ENCODE measurements around the gene AGBL1.
"Not testable (repeated sequence)": the region's sequence is repeated elsewhere in the genome, so short reads cannot be mapped to it uniquely, and the experiment has no call there.

The AGBL1 gene

GRCh38 chr15:86121568-86122225 is 42.0 kb downstream of the AGBL1 start:
- Mint-ChIP-seq H3K36me3 (ENCODE audit: low read depth) (no peaks in the 10 kb centered on the region), H3K4me1 (ENCODE audit: low read depth) (no peaks in the 10 kb centered on the region), H3K27me3 (ENCODE audit: low read depth) (no peaks in the 10 kb centered on the region), H3K4me3 (no peak overlapping the region), H3K9me3 (no peaks in the 10 kb centered on the region), H3K27ac (no peak overlapping the region)

DNA sequence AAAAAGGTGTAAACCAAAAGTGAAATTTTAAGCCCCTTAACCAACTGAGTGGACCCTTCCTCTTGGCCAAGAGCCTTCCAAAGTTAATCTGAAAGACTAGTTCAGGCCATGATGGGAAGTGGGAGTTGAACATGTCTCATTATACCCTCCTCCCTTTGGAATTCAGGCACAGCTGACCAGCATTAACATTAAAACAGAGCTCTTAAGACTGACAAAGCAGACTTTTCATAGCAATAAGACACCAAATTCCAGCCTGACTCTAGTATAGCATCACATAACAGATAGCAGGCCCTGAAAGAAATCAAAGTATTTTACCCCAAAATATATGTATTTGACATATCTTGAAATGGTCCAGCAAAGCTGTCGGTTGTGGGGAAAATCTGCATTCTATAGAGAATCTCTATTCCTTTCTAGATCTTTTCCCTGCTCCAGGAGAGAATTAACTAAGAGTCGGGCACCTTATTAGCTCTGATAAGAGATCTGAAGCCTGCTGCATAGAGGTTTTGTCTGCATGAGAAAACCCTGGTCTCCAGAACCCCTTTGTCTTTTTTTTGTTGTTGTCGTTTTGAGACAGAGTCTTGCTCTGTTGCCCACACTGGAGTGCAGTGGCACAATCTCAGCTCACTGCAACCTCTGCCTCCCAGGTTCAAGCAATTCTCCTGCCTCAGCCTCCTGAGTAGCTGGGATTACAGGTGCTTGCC is 43.2 kb downstream of the AGBL1 start:
- not testable (repeated sequence) for H3K4me3 Mint-ChIP-seq; H3K9me3 Mint-ChIP-seq; H3K4me1 Mint-ChIP-seq (ENCODE audit: low read depth); H3K36me3 Mint-ChIP-seq (ENCODE audit: low read depth); H3K27me3 Mint-ChIP-seq (ENCODE audit: low read depth); H3K27ac Mint-ChIP-seq

GRCh38 chr15:86125775-86126174 is 46.1 kb downstream of the AGBL1 start:
- no peak overlapping the region for H3K27ac Mint-ChIP-seq
- H3K27me3 Mint-ChIP-seq (ENCODE audit: low read depth), result no peaks in the 10 kb centered on the region
- H3K36me3 Mint-ChIP-seq (ENCODE audit: low read depth), result no peaks in the 10 kb centered on the region
- no peaks in the 10 kb centered on the region for H3K9me3 Mint-ChIP-seq
- no peaks in the 10 kb centered on the region for H3K4me1 Mint-ChIP-seq (ENCODE audit: low read depth)
- no peak overlapping the region for H3K4me3 Mint-ChIP-seq

DNA sequence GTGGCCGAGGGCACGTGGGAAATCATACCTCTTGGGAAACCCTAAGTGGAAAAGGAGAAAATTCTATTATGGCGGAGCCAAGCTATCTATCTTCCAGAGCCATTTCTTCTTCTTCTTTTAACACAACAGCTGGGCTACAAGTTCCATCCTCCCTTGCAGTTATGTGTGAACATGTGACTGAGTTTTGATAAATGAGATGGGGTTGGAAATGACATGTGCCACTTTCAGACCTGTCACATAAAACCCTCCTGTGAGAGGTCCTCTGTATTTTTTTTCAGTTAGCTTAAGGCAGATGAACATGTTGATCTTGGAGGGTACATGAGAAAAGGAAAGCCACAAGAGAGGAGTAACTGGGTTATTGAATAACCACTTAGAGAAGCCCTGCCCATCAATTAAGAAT is 47.9 kb downstream of the AGBL1 start:
- no peak overlapping the region for H3K4me3 Mint-ChIP-seq
- no peaks in the 10 kb centered on the region for H3K36me3 Mint-ChIP-seq (ENCODE audit: low read depth)
- no peaks in the 10 kb centered on the region for H3K9me3 Mint-ChIP-seq
- H3K4me1 Mint-ChIP-seq (ENCODE audit: low read depth), result no peaks in the 10 kb centered on the region
- no peaks in the 10 kb centered on the region for H3K27me3 Mint-ChIP-seq (ENCODE audit: low read depth)
- no peak overlapping the region for H3K27ac Mint-ChIP-seq

DNA sequence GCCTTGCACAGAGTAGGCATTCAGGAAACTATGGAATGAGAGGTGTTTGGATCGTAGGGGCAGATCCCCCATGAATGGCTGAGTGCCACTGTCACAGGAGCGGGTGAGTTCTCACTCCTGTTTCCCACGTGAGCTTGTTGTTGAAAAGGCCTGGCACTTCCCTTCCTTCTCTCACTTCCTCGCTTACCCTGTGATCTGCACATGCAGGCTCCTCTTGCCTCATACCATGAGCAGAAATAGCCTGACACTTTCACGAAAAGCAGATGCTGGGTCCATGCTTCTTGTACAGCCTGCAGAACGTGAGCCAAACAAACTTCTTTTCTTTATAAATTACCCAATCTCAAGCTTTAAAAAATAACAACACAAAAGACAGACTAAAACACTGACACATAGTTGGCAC is 55.4 kb downstream of the AGBL1 start:
- no peak overlapping the region for H3K4me3 Mint-ChIP-seq
- H3K27ac Mint-ChIP-seq, result no peak overlapping the region
- H3K36me3 Mint-ChIP-seq (ENCODE audit: low read depth), result no peaks in the 10 kb centered on the region
- H3K9me3 Mint-ChIP-seq, result no peaks in the 10 kb centered on the region
- H3K4me1 Mint-ChIP-seq (ENCODE audit: low read depth), result no peaks in the 10 kb centered on the region
- no peaks in the 10 kb centered on the region for H3K27me3 Mint-ChIP-seq (ENCODE audit: low read depth)

DNA sequence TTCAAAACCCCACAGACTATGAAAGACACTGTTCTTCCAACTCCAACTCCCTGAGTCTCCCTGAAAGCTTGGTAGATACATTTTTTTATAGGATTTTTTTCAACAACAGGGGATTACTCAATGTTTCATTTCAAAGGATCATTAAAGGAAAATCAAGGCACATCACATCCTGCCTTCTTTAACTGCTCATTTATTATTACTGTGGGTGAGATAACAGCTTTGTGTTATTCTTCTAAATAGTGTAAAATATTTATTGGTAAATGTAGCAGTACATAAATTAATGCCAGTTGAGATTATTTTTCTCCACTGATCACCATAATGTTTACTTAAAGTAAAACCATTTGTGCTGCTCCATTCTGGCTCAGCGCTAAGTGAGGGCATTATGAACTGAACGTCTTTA is 57.2 kb downstream of the AGBL1 start:
- Mint-ChIP-seq H3K9me3 (peaks cover 4% of the 10 kb centered on the region), H3K4me3 (no peak overlapping the region), H3K4me1 (ENCODE audit: low read depth) (no peaks in the 10 kb centered on the region), H3K27me3 (ENCODE audit: low read depth) (no peaks in the 10 kb centered on the region), H3K27ac (no peak overlapping the region), H3K36me3 (ENCODE audit: low read depth) (no peaks in the 10 kb centered on the region)

GRCh38 chr15:86138798-86139197 is 59.1 kb downstream of the AGBL1 start:
- Mint-ChIP-seq H3K36me3 (ENCODE audit: low read depth) (no peaks in the 10 kb centered on the region), H3K27me3 (ENCODE audit: low read depth) (no peaks in the 10 kb centered on the region), H3K27ac (no peak overlapping the region), H3K4me1 (ENCODE audit: low read depth) (no peaks in the 10 kb centered on the region), H3K4me3 (no peak overlapping the region), H3K9me3 (peaks cover 4% of the 10 kb centered on the region)

DNA sequence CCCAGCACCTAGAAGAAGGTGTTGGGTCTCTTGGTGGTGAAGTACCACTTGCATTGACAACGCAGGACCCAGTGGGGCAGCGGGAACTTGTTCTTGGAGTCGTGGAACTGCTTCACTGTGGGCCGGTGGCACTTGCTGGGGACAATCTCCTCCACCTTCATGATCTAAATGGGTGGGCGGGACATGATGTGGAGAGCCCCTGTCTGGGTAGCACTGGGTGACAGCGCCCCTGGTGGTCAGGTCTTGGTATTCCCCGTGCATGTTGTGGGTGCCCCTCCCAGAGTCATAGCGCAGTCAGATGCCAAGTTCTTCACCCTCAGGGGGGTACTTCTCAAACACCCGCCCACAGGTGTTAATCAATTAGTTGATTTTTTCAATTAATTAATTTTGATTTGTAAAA is 60.2 kb downstream of the AGBL1 start:
- Mint-ChIP-seq H3K4me1 (ENCODE audit: low read depth) (no peaks in the 10 kb centered on the region), H3K27ac (no peak overlapping the region), H3K4me3 (no peak overlapping the region), H3K27me3 (ENCODE audit: low read depth) (no peaks in the 10 kb centered on the region), H3K9me3 (peaks cover 7% of the 10 kb centered on the region), H3K36me3 (ENCODE audit: low read depth) (no peaks in the 10 kb centered on the region)

GRCh38 chr15:86154705-86155104 is 75.0 kb downstream of the AGBL1 start:
- no peak overlapping the region for H3K27ac Mint-ChIP-seq
- no peak overlapping the region for H3K4me3 Mint-ChIP-seq
- peaks cover 25% of the 10 kb centered on the region for H3K9me3 Mint-ChIP-seq
- H3K27me3 Mint-ChIP-seq (ENCODE audit: low read depth), result no peaks in the 10 kb centered on the region
- H3K36me3 Mint-ChIP-seq (ENCODE audit: low read depth), result no peaks in the 10 kb centered on the region
- H3K4me1 Mint-ChIP-seq (ENCODE audit: low read depth), result no peaks in the 10 kb centered on the region

DNA sequence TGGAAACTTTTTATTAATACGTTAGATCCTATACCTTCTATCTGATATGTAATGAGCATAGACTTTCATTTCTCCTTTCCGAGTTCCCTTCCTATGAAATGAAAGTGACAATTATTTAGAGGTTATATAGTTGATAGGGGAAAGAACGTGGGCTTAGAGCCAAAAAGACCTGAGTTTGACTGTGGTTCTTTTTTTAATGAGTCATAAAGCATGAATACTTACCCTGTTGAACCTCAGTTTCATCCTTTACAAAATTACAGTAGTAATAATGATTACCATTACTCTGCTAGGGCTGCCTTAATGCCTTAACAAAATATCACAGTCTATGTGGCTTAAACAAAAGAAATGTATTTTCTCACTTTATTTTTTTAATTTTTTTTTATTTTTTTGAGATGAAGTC is 75.9 kb downstream of the AGBL1 start:
- no peaks in the 10 kb centered on the region for H3K36me3 Mint-ChIP-seq (ENCODE audit: low read depth)
- no peaks in the 10 kb centered on the region for H3K27me3 Mint-ChIP-seq (ENCODE audit: low read depth)
- no peaks in the 10 kb centered on the region for H3K4me1 Mint-ChIP-seq (ENCODE audit: low read depth)
- peaks cover 17% of the 10 kb centered on the region for H3K9me3 Mint-ChIP-seq
- H3K4me3 Mint-ChIP-seq, result no peak overlapping the region
- no peak overlapping the region for H3K27ac Mint-ChIP-seq

DNA sequence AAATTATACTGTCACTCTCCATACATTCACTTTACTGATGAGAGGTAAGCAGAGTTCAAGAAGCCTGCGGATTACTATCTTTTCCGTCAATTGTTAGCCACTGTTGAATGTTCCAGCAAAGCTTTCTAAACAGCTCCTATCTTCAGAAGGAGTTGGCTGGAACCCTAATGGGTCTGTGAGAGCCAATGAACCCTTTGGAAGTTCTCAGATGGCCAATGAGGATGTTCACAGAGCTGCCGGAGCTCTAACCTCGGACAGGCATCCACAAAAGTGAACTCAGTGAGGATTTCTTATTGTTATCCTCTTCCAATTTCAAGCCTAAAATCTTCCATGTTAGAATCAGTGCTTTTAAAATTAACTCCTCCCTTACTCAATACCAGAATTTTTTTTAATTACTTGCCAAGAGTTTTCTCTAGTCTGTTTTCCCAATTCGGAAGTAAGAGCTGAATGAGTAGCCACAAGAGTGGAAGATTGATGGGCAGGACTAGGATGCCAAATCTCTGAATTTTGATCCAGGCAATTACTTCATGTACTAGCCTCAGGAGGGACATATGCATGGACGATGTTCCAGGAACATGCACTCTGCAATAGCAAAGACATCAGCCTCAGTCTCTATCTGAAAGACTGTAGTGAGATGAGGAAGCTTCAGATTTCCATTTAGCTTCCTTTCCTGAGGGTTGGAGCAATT is 78.1 kb downstream of the AGBL1 start:
- Mint-ChIP-seq H3K27me3 (ENCODE audit: low read depth) (no peaks in the 10 kb centered on the region), H3K4me3 (no peak overlapping the region), H3K36me3 (ENCODE audit: low read depth) (no peaks in the 10 kb centered on the region), H3K27ac (no peak overlapping the region), H3K4me1 (ENCODE audit: low read depth) (no peaks in the 10 kb centered on the region), H3K9me3 (peaks cover under 1% of the 10 kb centered on the region)

DNA sequence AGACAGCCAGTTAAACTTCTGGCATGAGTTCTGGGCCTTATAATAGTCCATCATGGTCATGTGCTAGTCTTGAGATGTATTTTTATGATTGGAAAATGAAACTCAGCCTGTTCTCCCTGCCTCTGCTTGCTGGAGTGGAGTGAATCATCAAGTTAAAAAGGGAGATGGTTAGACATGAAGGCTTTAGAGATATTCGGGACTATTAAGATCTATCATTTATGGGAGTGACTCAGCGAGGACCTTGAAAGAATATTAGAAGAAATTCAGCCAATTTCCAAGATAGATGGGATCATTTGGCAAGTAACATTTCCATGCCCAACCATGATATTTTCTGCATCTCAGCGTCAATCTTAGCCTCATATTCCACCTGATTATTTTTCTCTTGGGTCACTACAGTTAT is 79.8 kb downstream of the AGBL1 start:
- H3K27ac Mint-ChIP-seq, result no peak overlapping the region
- H3K4me1 Mint-ChIP-seq (ENCODE audit: low read depth), result no peaks in the 10 kb centered on the region
- no peaks in the 10 kb centered on the region for H3K36me3 Mint-ChIP-seq (ENCODE audit: low read depth)
- no peaks in the 10 kb centered on the region for H3K27me3 Mint-ChIP-seq (ENCODE audit: low read depth)
- H3K9me3 Mint-ChIP-seq, result no peaks in the 10 kb centered on the region
- no peak overlapping the region for H3K4me3 Mint-ChIP-seq

GRCh38 chr15:86161250-86161649 is 81.6 kb downstream of the AGBL1 start:
- Mint-ChIP-seq H3K27ac (no peak overlapping the region), H3K4me1 (ENCODE audit: low read depth) (no peaks in the 10 kb centered on the region), H3K36me3 (ENCODE audit: low read depth) (no peaks in the 10 kb centered on the region), H3K9me3 (no peaks in the 10 kb centered on the region), H3K4me3 (no peak overlapping the region), H3K27me3 (ENCODE audit: low read depth) (no peaks in the 10 kb centered on the region)

DNA sequence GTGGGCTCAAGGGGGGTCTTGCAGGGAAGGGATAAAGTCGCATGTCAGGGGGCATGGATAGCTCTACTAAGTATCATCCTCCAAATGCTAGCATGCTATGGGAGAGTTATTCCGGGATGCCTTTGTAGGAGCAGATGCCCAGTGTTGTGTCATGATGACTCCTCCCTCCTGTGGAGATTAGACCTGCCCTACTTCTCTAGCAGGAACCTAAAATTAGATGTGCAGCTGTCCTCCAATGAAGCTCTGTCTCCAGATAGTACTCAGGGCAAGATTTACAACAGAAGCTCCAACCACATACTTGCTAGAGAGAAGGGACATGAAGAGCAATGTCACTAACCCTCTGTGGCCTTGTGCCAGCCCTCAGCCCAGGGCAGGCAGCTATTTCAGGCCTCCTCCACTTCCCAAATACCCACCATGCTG is 82.5 kb downstream of the AGBL1 start:
- H3K27me3 Mint-ChIP-seq (ENCODE audit: low read depth), result no peaks in the 10 kb centered on the region
- no peak overlapping the region for H3K27ac Mint-ChIP-seq
- no peaks in the 10 kb centered on the region for H3K9me3 Mint-ChIP-seq
- no peak overlapping the region for H3K4me3 Mint-ChIP-seq
- H3K36me3 Mint-ChIP-seq (ENCODE audit: low read depth), result no peaks in the 10 kb centered on the region
- no peaks in the 10 kb centered on the region for H3K4me1 Mint-ChIP-seq (ENCODE audit: low read depth)

DNA sequence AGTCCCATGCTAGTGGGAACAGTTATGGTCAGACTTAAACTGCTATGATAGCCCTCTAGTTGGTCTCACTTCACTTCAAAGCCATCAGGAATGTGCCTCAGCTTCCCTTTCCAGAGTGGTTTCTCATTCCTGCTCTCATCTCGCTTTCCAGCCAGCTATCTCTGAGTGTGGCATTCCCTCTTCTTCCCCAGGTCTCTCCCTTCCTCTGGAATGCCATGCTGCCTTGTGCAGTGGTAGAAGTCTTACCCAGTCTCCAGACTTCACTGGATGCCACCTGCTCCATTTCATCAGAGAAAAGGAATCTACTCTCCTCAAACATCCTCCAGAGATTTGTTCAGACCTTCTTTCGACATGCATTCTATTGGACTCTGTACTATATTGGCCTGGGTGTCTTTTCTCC is 83.0 kb downstream of the AGBL1 start:
- H3K9me3 Mint-ChIP-seq, result no peaks in the 10 kb centered on the region
- no peaks in the 10 kb centered on the region for H3K4me1 Mint-ChIP-seq (ENCODE audit: low read depth)

More for the DNA sequence above, 83.0 kb downstream of the AGBL1 start:
- H3K4me3 Mint-ChIP-seq, result no peak overlapping the region
- H3K36me3 Mint-ChIP-seq (ENCODE audit: low read depth), result no peaks in the 10 kb centered on the region
- no peak overlapping the region for H3K27ac Mint-ChIP-seq
- no peaks in the 10 kb centered on the region for H3K27me3 Mint-ChIP-seq (ENCODE audit: low read depth)

All from T-helper 1 cell treated with Interleukin-12 subunit alpha and Interleukin-12 subunit beta and Interleukin-4 antibody, amounts not matched to agents 30 μg/mL and 1 μg/mL, for 36 hours (primary cell).